ENCODE measurements around the gene GLA. TPM values are rescaled to one million over a fixed set of nuclear protein-coding genes. Genes with fewer than 3 reads are reported as not detected.
A peak's percentile ranks its signal among the peaks of the same experiment; 100 is the strongest.

Gene GLA
- total and polyA plus RNA-seq, 9 of the 15 experiments (the other 6 are each of a cell fraction or from before 2014, with no cell fraction given) = 41.7 to 146 (median 73.8) TPM

- TF ChIP-seq DEAF1 (CRISPR knock-in tag; IDR thresholded peaks at IDR 0.05) = no peak
- TF ChIP-seq NKRF (IDR thresholded peaks at IDR 0.05; ENCODE audit: borderline replicate concordance) = peak; percentile 82; the same call in 1 of the 2 replicates
- no peak for TF ChIP-seq SMAD3 (CRISPR knock-in tag; conservative IDR thresholded peaks at IDR 0.05)
- TF ChIP-seq MEF2D (tag; conservative IDR thresholded peaks at IDR 0.05; ENCODE audit: low read depth) = 0 out of 2 replicates have a peak, but pooled peaks have one; percentile 13
- TF ChIP-seq MEF2A (IDR thresholded peaks at IDR 0.05; ENCODE audit: control insufficient read depth, low read depth, low read length) = peak; percentile 26; the same call in 1 of the 2 replicates
- peak; percentile 97 for TF ChIP-seq POLR2H (tag; IDR thresholded peaks at IDR 0.05; ENCODE audit: low read depth)
- TF ChIP-seq ZNF639 (CRISPR knock-in tag; conservative IDR thresholded peaks at IDR 0.05 in 1 of 2, IDR thresholded peaks at IDR 0.05 in 1 of 2) = peak in 1 of 2 experiments; percentile 38; a peak in 1 of 4 replicates
- peak; percentile 85 for TF ChIP-seq ELF1 (tag; IDR thresholded peaks at IDR 0.05)
- TF ChIP-seq ZNF511 (CRISPR knock-in tag; IDR thresholded peaks at IDR 0.05) = no peak
- no peak for TF ChIP-seq GMEB1 (CRISPR knock-in tag; IDR thresholded peaks at IDR 0.05)
- no peak for TF ChIP-seq IRF2 (CRISPR knock-in tag; IDR thresholded peaks at IDR 0.05)
- TF ChIP-seq ARID1B (IDR thresholded peaks at IDR 0.05) = no peak; the same call in 1 of the 2 replicates
- TF ChIP-seq ZBTB43 (CRISPR knock-in tag; IDR thresholded peaks at IDR 0.05) = no peak
- TF ChIP-seq PRPF4 (IDR thresholded peaks at IDR 0.05; ENCODE audit: insufficient read depth, low read depth, low read length, poor library complexity, severe bottlenecking) = no peak
- TF ChIP-seq KLF6 (CRISPR knock-in tag; IDR thresholded peaks at IDR 0.05; ENCODE audit: borderline replicate concordance) = no peak
Observed at GRCh38 chrX:101390664-101391525, 16.8 kb downstream of the GLA start, which contains the start of gene RPL36A (continued).

Data from K562 (cell line).